Activated T-cell treated with anti-CD3 and anti-CD28 coated beads for 48 hours (primary cell): ENCODE results near the gene BEST4.
A peak's percentile ranks its signal among the peaks of the same experiment; 100 is the strongest.
"Not testable (repeated sequence)": the region's sequence is repeated elsewhere in the genome, so short reads cannot be mapped to it uniquely, and the experiment has no call there.

Experiments
- DNase-seq: peaks from one replicate; pipeline ENCODE4 v3.0.0-alpha.2; 2020; ENCODE audit warnings: low read depth

The BEST4 gene

GRCh38 chr1:44801491-44802305 is 13.7 kb upstream of the BEST4 start:
- peak; percentile 34 for DNase-seq

DNA sequence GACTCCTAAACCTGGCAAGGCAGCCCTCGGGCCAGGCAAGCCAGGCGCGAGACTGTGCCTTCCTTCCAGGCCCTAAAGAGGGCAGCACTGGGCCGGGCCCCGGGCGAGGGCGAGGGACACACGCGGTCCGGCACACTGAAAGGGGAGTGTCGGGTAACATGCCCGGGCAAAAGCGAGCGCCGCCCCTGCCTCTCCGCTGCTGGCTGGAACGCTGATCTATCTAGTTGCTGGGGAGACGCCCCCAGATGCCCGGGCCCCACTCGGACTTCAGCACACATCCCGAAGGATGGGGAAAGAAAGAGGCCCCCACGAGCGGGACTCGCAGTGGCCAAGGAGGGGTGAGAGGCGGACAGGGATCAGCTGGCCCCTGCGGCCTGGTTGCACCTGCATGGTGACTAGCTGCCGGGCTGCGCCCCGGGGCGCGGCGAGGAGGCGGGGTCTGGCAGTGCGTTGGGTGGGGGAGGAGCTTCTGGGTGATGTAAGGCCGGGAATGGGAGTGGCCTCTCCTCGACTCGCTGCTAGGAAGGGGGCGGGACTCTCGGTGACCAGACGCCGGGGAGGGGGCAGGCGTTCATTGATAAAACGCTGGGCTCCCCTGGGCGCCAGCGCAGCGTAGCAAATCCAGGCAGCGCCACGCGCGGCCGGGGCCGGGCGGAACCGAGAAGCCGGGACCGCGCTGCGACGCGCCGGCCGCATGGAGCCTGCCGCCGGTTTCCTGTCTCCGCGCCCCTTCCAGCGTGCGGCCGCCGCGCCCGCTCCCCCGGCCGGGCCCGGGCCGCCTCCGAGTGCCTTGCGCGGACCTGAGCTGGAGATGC is 12.0 kb upstream of the BEST4 start, which contains the start of gene PLK3:
Gene PLK3, plus strand, starts transcription at position 608 of the 815 bp plus-strand sequence. Its CDS starts 87 bp downstream, at position 695.
- DNase-seq = peak; percentile 97

DNA sequence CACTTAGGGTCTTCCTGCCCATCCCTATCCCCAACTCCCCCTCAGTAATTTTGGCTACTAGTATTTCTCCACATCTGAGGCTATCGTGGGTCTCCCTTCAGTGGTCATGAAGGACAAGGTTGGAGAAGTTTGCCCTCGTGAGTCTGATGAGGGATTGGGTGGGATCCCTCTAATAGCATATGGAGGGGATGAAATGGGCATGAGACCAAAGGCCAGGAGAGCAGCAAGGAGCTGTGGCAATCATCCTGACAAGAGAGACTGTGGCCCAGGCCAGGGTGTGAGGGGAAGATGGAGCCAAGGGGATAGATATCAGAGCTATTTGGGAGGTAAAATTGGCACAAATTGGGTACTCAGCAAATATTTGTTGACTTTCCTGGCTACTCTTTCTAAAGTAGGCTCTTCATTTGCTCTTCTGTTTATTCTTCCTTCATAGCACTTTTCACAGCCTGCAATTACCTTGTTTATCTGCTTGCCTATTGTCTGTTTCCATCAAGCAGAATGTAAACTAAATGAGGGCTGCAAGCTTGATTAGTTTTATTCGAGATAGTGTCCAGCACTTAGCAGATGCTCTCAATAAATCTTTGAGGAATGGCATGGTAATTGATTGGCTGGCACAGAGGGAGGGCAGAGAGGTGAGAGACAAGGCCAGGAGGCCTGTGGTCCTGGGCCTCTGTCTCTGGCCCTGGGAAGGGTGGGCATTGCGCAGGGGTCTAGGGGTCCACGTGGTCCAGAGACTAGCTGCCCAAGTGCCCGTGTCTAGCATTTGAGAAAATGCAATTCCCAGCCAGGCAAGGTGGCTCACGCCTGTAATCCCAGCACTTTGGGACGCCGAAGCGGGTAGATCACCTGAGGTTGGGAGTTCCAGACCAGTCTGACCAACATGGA is 10.8 kb upstream of the BEST4 start:
- DNase-seq = no peak

DNA sequence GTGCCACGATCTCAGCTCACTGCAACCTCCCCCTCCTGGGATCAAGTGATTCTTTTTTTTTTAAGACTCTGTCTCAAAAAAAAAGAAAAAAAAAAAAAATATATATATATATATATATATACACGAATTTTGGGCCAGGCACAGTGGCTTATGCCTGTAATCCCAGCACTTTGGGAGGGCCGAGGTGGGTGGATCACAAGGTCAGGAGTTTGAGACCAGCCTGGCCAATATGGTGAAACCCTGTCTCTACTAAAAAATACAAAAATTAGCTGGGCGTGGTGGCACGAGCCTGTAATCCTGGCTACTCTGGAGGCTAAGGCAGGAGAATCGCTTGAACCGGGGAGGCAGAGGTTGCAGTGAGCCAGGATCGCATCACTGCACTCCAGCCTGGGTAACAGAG is 9.9 kb upstream of the BEST4 start:
- DNase-seq = not testable (repeated sequence)

GRCh38 chr1:44792736-44793502 is 4.9 kb upstream of the BEST4 start:
- DNase-seq = no peak

GRCh38 chr1:44790968-44791801 is 3.2 kb upstream of the BEST4 start:
- DNase-seq = no peak

- no peak for DNase-seq
Measured at GRCh38 chr1:44787506-44787905, 464 bp downstream of the BEST4 start.

DNA sequence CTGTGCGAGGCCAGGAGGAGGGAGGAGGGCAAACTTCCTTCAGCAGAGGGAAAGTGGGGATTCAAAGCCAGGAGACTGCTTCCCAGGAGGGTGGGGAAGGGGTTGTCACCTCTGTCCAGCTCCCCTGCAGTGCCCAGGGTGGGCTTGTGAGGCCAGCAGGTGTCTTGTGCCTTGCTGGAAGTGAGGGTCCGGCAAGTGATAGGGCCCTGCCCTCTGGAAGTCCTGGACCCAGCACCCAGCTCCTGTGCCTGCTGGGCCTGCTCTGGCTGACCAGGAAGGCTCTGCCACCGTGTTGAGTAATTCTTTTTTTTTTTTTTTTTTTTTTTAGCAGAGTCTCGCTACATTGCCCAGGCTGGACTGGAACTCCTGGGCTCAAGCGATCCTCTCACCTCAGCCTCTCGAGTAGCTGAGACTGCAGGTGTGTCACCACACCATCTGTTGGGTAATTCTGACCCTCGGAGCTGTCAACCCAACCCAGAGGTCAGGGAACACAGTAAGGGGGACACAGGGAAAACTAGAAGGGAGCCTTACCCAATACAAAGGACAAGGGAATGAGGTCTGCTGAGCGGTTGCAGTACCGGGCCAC is 1.0 kb downstream of the BEST4 start:
- DNase-seq = no peak

- DNase-seq = peak; percentile 70
Measured at GRCh38 chr1:44786138-44786840, 1.7 kb downstream of the BEST4 start.

DNA sequence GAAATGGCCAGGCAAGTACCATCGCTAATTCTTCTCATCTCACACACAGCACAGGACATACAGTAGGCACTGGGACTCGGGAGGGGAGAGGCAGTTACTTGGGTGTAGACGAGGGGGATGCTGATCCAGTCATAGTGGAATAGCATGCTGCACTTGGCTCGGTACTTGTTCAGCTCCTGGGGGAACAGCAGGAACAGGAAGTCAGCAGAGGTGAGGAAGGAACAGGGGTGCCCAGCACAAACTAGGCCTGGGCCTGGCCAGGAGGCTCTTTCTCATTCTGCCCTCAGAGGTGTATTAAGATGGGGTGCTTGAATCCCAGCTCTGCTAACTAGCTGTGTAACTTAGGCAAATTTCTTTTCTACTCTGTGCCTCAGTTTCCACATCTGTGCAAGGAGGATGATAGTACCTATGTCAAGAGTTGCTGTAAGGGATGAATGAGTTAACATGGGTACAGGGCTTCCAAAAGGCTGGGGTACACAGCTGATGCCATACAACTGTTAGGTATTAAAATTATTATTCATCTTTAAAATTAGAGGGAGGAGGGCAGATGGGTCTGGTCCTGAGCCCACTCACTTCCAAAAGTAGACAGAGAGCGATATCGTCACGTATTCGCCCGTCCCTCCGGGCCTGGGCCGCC is 2.4 kb downstream of the BEST4 start:
- no peak for DNase-seq

DNA sequence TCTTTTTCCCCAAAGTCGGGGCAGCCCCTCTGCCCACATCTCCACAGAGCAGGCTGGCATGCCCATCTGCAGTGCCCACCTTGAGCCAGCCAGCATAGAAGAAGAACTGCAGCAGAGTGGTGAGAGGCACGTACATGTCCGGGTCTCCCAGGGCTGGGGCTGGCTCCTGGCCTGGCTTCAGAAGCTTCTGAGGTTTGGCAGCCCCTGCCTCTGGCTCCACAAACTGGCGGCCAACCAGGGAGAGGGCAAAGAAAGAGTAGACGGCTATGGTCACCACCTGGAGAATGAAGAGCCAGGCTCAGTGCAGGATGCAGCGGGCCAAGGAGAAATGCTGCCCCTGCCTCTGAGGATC is 3.0 kb downstream of the BEST4 start:
- DNase-seq = no peak

DNA sequence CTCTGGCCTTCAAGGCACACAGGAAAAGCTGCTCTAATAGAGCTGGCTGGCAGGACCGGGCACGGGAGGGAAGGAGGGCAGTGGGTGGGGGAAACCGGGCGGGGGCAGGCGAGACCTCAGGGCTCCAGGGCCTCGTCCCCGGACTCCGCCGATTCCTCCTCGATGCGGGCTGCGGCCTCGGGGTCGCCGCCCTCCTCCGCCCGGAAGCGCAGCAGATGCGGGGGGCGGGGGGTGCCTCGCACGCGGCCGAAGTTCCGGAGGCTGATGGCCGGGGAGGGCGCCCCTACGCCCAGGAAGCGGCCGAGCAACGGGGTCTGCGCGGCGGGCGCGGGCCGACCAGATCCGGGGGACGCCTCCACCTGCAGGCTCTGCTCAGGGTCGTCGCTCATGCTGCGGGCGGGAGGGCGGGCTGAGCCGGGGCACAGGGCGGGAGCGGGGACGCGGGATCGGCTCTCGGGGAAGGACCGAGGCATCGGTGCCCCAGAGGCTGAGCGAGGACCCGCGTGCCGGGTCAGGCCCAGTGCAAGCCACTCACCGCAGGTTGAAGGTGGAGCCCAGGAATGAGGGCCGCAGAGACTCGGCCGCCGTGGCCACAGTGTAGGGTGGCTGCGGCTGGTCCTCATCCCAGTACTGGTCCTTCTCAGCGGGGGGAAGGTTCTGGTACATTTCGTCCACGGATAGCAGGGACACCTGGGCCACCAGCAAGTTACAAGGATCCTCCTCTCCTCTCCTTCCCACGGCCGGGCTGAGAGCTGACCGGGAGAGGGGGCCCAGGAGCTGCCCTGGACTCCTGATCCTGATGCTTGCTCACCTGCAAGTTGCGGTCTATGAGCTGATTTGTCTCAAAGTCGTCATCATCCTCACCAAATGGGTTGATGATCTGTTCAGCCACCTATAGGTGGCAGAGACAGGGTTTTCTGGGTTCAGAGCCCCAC is 3.6 kb downstream of the BEST4 start:
- DNase-seq = no peak

DNA sequence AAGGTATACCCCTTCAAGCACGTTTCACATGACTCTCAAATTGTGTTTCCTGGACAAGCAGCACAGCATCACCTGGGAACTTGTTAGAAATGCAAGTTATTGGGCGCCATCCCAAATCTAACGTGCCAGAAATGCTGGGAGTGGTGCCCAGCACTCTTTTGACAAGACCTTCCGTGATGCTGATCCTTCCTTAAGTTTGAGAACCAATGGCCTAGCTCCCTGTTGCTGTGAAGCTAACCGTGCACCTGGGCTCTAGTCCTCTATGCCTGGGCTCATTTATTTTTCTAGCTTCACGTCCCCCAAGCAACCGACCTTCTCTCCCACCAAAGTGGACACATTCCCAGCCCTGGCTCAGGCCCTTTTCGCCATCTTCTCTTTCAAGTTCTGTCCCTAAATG is 4.3 kb downstream of the BEST4 start:
- no peak for DNase-seq

- DNase-seq = no peak
Measured at GRCh38 chr1:44780583-44781121, 7.3 kb downstream of the BEST4 start.

- no peak for DNase-seq
Measured at GRCh38 chr1:44778705-44779576, 9.0 kb downstream of the BEST4 start.

DNA sequence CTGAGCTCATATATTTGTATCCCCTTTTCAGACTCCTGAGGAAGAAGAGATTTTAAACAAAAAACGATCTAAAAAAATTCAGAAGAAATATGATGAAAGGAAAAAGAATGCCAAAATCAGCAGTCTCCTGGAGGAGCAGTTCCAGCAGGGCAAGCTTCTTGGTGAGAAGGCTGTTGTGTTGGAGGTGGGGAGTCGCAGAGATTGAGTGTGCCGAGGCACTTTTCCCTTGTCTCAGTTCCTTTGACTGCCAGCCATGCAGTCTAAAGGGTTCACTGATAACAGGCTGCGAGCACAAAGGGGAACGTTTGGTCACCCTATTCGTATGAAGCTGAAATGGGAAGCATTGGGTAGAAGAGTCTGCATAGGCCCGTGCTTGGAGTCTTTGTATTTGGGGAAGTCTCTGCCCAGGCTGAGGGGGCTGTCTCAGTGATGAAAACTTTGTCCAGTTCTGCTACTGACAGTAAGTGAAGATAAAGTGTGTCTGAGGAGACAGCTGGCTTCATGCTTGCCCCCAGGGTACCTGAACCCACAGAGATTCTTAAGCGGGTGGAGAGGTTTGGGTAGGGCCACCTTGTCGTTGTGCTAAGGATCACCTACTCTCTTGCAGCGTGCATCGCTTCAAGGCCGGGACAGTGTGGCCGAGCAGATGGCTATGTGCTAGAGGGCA is 9.9 kb downstream of the BEST4 start:
- no peak for DNase-seq
